ENCODE results near the gene BMP8A.

Gene BMP8A

GRCh38 chr1:39507230-39507928 lies 15.9 kb downstream of the BMP8A start:
- H3F3A ChIP-seq (ENCODE audit: insufficient read depth, low read length) = peaks cover 33% of the 10 kb centered on the region
- peaks cover 59% of the 10 kb centered on the region for H3K79me2 ChIP-seq (ENCODE audit: low read length)
- H3K4me3 ChIP-seq (ENCODE audit: low read length) = no peak overlapping the region
- H3K4me1 ChIP-seq (ENCODE audit: low read length) = peaks cover 47% of the 10 kb centered on the region
- no peaks in the 10 kb centered on the region for H3K9me2 ChIP-seq (replicated peaks; ENCODE audit: insufficient read depth, low read length)
- no peak overlapping the region for H3K9ac ChIP-seq (ENCODE audit: low read length)
- no peaks in the 10 kb centered on the region for H3K36me3 ChIP-seq (replicated peaks; ENCODE audit: insufficient read depth, low read length)
- no peaks in the 10 kb centered on the region for H3K27me3 ChIP-seq (replicated peaks; ENCODE audit: insufficient read depth, low read length)
- no peak overlapping the region for H2AFZ ChIP-seq (ENCODE audit: low read length)
- no peak for DNase-seq
- H4K20me1 ChIP-seq (ENCODE audit: insufficient read depth, low read length) = no peaks in the 10 kb centered on the region
- peak; percentile 27; the same call in 1 of the 2 replicates for TF ChIP-seq CTCF (IDR thresholded peaks at IDR 0.05; ENCODE audit: low read length)
- no peak for TF ChIP-seq EZH2phosphoT487 (IDR thresholded peaks at IDR 0.05; ENCODE audit: low read length)
- no peak for TF ChIP-seq EZH2 (optimal IDR thresholded peaks at IDR 0.05; ENCODE audit: low read depth, low read length)
- H3K4me2 ChIP-seq (ENCODE audit: low read depth, low read length) = peak overlapping the region; percentile 92; the same call in 1 of the 2 replicates
- H3K27ac ChIP-seq (ENCODE audit: low read length) = peak overlapping the region; percentile 100; the same call in 1 of the 2 replicates
- H3K9me3 ChIP-seq (replicated peaks; ENCODE audit: insufficient read depth, low read length) = no peaks in the 10 kb centered on the region

DNA sequence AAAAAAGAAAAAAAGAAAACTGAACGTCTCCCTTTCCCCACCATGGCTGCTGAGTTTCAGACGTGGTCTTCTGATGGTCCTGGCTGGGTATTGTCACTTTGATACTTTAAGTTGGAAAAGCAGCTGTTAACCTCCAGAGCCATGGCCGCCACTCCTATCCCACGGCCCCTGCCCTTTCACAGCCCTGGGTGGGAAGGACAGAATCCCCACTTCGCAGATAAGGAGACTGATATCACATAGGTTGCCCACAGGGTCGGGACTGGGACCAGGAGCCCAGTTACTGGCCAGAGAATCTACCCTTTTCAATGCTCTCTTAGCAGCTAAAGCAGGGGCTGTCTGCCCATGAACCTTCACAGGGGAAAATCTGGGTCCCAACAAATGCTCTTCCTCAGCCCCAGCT lies 16.8 kb downstream of the BMP8A start:
- H3K9me2 ChIP-seq (replicated peaks; ENCODE audit: insufficient read depth, low read length) = no peaks in the 10 kb centered on the region
- H3K27ac ChIP-seq (ENCODE audit: low read length) = peak overlapping the region; percentile 100
- H3K36me3 ChIP-seq (replicated peaks; ENCODE audit: insufficient read depth, low read length) = no peaks in the 10 kb centered on the region
- H3K9ac ChIP-seq (ENCODE audit: low read length) = peak overlapping the region; percentile 75
- no peaks in the 10 kb centered on the region for H3K27me3 ChIP-seq (replicated peaks; ENCODE audit: insufficient read depth, low read length)
- no peaks in the 10 kb centered on the region for H4K20me1 ChIP-seq (ENCODE audit: insufficient read depth, low read length)
- H2AFZ ChIP-seq (ENCODE audit: low read length) = no peak overlapping the region
- H3K79me2 ChIP-seq (ENCODE audit: low read length) = peaks cover 51% of the 10 kb centered on the region
- H3F3A ChIP-seq (ENCODE audit: insufficient read depth, low read length) = peaks cover 33% of the 10 kb centered on the region
- peak overlapping the region; percentile 52 for H3K4me3 ChIP-seq (ENCODE audit: low read length)
- H3K4me1 ChIP-seq (ENCODE audit: low read length) = peaks cover 47% of the 10 kb centered on the region
- H3K4me2 ChIP-seq (ENCODE audit: low read depth, low read length) = peak overlapping the region; percentile 92
- DNase-seq = no peak
- no peaks in the 10 kb centered on the region for H3K9me3 ChIP-seq (replicated peaks; ENCODE audit: insufficient read depth, low read length)
- no peak for TF ChIP-seq EZH2phosphoT487 (IDR thresholded peaks at IDR 0.05; ENCODE audit: low read length)
- TF ChIP-seq EZH2 (optimal IDR thresholded peaks at IDR 0.05; ENCODE audit: low read depth, low read length) = no peak
- no peak for TF ChIP-seq CTCF (IDR thresholded peaks at IDR 0.05; ENCODE audit: low read length)

DNA sequence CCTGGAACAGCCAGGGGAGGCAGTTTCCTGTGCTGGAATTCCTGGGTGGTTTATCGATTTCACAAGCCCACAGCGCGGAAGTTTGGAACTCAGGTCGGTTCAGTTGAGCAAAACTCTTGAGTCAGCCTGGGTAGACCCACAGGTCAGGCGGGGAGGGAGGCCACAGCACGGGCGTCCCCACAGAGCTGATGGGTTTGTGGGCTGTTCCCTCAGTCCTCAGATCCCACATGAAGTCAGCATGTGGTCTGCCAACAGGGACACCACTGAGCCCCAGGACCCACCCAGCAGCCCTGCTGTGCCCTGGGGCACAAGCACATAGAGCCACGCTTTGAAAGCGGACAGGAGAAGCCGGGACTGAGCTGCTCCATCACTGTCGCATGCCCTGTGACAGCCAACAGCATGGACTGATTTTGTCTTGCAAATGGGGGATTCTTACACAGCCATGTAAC lies 17.4 kb downstream of the BMP8A start:
- no peaks in the 10 kb centered on the region for H3K9me2 ChIP-seq (replicated peaks; ENCODE audit: insufficient read depth, low read length)
- peak overlapping the region; percentile 52 for H3K4me3 ChIP-seq (ENCODE audit: low read length)
- H3K9ac ChIP-seq (ENCODE audit: low read length) = peak overlapping the region; percentile 75
- H3K9me3 ChIP-seq (replicated peaks; ENCODE audit: insufficient read depth, low read length) = no peaks in the 10 kb centered on the region
- TF ChIP-seq EZH2 (optimal IDR thresholded peaks at IDR 0.05; ENCODE audit: low read depth, low read length) = no peak
- TF ChIP-seq CTCF (IDR thresholded peaks at IDR 0.05; ENCODE audit: low read length) = peak; percentile 27
- no peaks in the 10 kb centered on the region for H4K20me1 ChIP-seq (ENCODE audit: insufficient read depth, low read length)
- peak overlapping the region; percentile 100 for H3K27ac ChIP-seq (ENCODE audit: low read length)
- H3K4me2 ChIP-seq (ENCODE audit: low read depth, low read length) = peak overlapping the region; percentile 92
- H3K27me3 ChIP-seq (replicated peaks; ENCODE audit: insufficient read depth, low read length) = no peaks in the 10 kb centered on the region
- peaks cover 47% of the 10 kb centered on the region for H3K4me1 ChIP-seq (ENCODE audit: low read length)
- DNase-seq = peak; percentile 80
- peaks cover 33% of the 10 kb centered on the region for H3F3A ChIP-seq (ENCODE audit: insufficient read depth, low read length)
- H2AFZ ChIP-seq (ENCODE audit: low read length) = 0 out of 2 replicates have a peak overlapping the region, but pooled peaks have one; percentile 25
- H3K36me3 ChIP-seq (replicated peaks; ENCODE audit: insufficient read depth, low read length) = no peaks in the 10 kb centered on the region
- peaks cover 45% of the 10 kb centered on the region for H3K79me2 ChIP-seq (ENCODE audit: low read length)
